ENCODE measurements around the gene ACVR1B. TPM values are rescaled to one million over a fixed set of nuclear protein-coding genes. Genes with fewer than 3 reads are reported as not detected.

Gene ACVR1B
- total and polyA plus RNA-seq, 2 of the 8 experiments (the other 6 are each of a cell fraction or from before 2014, with no cell fraction given) = 16.0 to 19.2 TPM

GRCh38 chr12:52006726-52007157 is 55.2 kb downstream of the ACVR1B start, which contains the start of gene TAMALIN:
TAMALIN (plus strand) TSS chr12:52006946; CDS start chr12:52007020, 74 bp downstream.
- H3K4ac ChIP-seq (replicated peaks; ENCODE audit: insufficient read length, low read depth, low read length) = no peak within 1 kb of the TSS
- H3K27me3 ChIP-seq (replicated peaks in 1 of 4; ENCODE audit: control insufficient read depth in 3 of 4, extremely low read depth in 1 of 4, insufficient read depth in 3 of 4, low read length in 3 of 4) = peaks cover 19 to 51% (median 47%) of the 10 kb centered on the region in 4 experiments
- H3K14ac ChIP-seq (ENCODE audit: insufficient read length) = no peak within 1 kb of the TSS
- no peak for FAIRE-seq
- CTCF ChIA-PET (ENCODE audit: partially characterized antibody) = interaction anchor here (0.8 to 38.2 kb wide), 6 partner anchors 10 to 76 kb away, joined by 3 to 1249 read pairs (median 7); no protein-coding TSS in a partner anchor
- H4K91ac ChIP-seq (replicated peaks; ENCODE audit: insufficient read length, low read length) = no peak within 1 kb of the TSS
- H2BK20ac ChIP-seq (ENCODE audit: low read length) = peak within 1 kb of the TSS; percentile 21; the same call in 1 of the 2 replicates
- H3K9ac ChIP-seq (replicated peaks in 1 of 4; ENCODE audit: extremely low read depth in 1 of 4, low read depth in 3 of 4, low read length in 3 of 4) = no peak within 1 kb of the TSS; a peak in 1 of 7 replicates
- POLR2A ChIA-PET (ENCODE audit: partially characterized antibody) = interaction anchor here (0.8 to 6.5 kb wide), 7 partner anchors 9 to 41 kb away, joined by 3 to 62 read pairs (median 5); no protein-coding TSS in a partner anchor
- peak within 1 kb of the TSS; percentile 46 to 74 (median 52) for H3K4me3 ChIP-seq (ENCODE audit: extremely low read depth in 1 of 4, insufficient read depth in 2 of 4, low read depth in 3 of 4, low read length in 4 of 4)
- peak within 1 kb of the TSS; percentile 11; the same call in 1 of the 2 replicates for H2AFZ ChIP-seq (ENCODE audit: low read length)
- peak within 1 kb of the TSS; percentile 38; the same call in 1 of the 2 replicates for H2BK15ac ChIP-seq (ENCODE audit: low read length)
- no peak within 1 kb of the TSS for H2AK5ac ChIP-seq (ENCODE audit: low read depth, low read length)
- DNase-seq (ENCODE audit: low read depth in 1 of 2, low spot score in 2 of 2) = no peak
- H3K23ac ChIP-seq (ENCODE audit: insufficient read length) = no peak within 1 kb of the TSS
- H3K79me1 ChIP-seq (ENCODE audit: low read depth, low read length) = no peaks in the 10 kb centered on the region
- H4K8ac ChIP-seq (ENCODE audit: extremely low read depth, insufficient read depth, low read length) = peak within 1 kb of the TSS; percentile 78
- no peak within 1 kb of the TSS for H2BK120ac ChIP-seq (replicated peaks; ENCODE audit: low read depth, low read length)
- H3K4me1 ChIP-seq (replicated peaks in 1 of 4; ENCODE audit: control insufficient read depth in 3 of 4, insufficient read depth in 4 of 4, low read length in 3 of 4) = peaks cover 5 to 34% (median 20%) of the 10 kb centered on the region in 4 experiments
- H3K27ac ChIP-seq (ENCODE audit: low read depth, low read length) = no peak within 1 kb of the TSS
- H3K4me2 ChIP-seq (ENCODE audit: insufficient read depth in 1 of 2, low read depth in 2 of 2, low read length in 2 of 2) = peak within 1 kb of the TSS; percentile 66 to 91
- no peaks in the 10 kb centered on the region for H3K9me3 ChIP-seq (ENCODE audit: insufficient read depth in 2 of 2, low read depth in 1 of 2, low read length in 1 of 2)
- no peak within 1 kb of the TSS for H3K56ac ChIP-seq (replicated peaks; ENCODE audit: insufficient read length, low read depth, low read length)
- H4K5ac ChIP-seq (ENCODE audit: insufficient read length, low read depth, low read length) = no peak within 1 kb of the TSS
- no peaks in the 10 kb centered on the region; a peak in 1 of 8 replicates for H3K36me3 ChIP-seq (ENCODE audit: control insufficient read depth in 2 of 4, insufficient read depth in 4 of 4, low read length in 3 of 4)
- WGBS, 2 experiments (ENCODE audit: extremely low coverage in 1 of 2, insufficient coverage in 1 of 2, insufficient read length in 1 of 2, insufficient replicate concordance in 2 of 2, low coverage in 1 of 2, low lambda C conversion rate in 2 of 2, missing lambda C conversion rate in 1 of 2) = 2% methylated on average over 10 of the region's 60 CpGs; no CpG with 5 or more reads in 1 of the 2 experiments
- peaks cover 10% of the 10 kb centered on the region; the same call in 1 of the 2 replicates for H3K23me2 ChIP-seq (ENCODE audit: low read depth, low read length)
- H4K20me1 ChIP-seq (replicated peaks in 1 of 2; ENCODE audit: control insufficient read depth in 1 of 2, insufficient read depth in 2 of 2, low read length in 2 of 2) = no peaks in the 10 kb centered on the region
- H3K79me2 ChIP-seq (ENCODE audit: control insufficient read depth in 1 of 2, insufficient read depth in 2 of 2, low read length in 2 of 2) = no peaks in the 10 kb centered on the region
- TF ChIP-seq RBBP5 (IDR thresholded peaks at IDR 0.05; ENCODE audit: borderline replicate concordance, low read depth, low read length) (0 out of 2 replicates have a peak, but pooled peaks have one; percentile 12), BACH1 (IDR thresholded peaks at IDR 0.05; ENCODE audit: low read length) (no peak), TBP (IDR thresholded peaks at IDR 0.05; ENCODE audit: low read depth, low read length) (peak; percentile 16; the same call in 1 of the 2 replicates), KDM4A (IDR thresholded peaks at IDR 0.05; ENCODE audit: low read depth, low read length, severe bottlenecking) (no peak), PHF8 (conservative IDR thresholded peaks at IDR 0.05; ENCODE audit: low read depth, low read length) (peak; percentile 33; the same call in 1 of the 2 replicates), JUN (IDR thresholded peaks at IDR 0.05; ENCODE audit: low read depth, low read length) (no peak), CTBP2 (IDR thresholded peaks at IDR 0.05; ENCODE audit: borderline replicate concordance, insufficient read depth, insufficient read length, low read length) (no peak)
- no peak within 1 kb of the TSS for H2BK12ac ChIP-seq (ENCODE audit: low read depth, low read length)
- no peak within 1 kb of the TSS; the same call in 1 of the 2 replicates for H2BK5ac ChIP-seq (ENCODE audit: low read depth, low read length)
- H3K18ac ChIP-seq (ENCODE audit: extremely low read depth, low read length) = peak within 1 kb of the TSS; percentile 56
